KG1 (cell line): ENCODE results near the gene TTC16.

Experiments
- DNase-seq: peaks from one replicate; lab custom pipeline; 2025; lab: John Stamatoyannopoulos, UW

The TTC16 gene

DNA sequence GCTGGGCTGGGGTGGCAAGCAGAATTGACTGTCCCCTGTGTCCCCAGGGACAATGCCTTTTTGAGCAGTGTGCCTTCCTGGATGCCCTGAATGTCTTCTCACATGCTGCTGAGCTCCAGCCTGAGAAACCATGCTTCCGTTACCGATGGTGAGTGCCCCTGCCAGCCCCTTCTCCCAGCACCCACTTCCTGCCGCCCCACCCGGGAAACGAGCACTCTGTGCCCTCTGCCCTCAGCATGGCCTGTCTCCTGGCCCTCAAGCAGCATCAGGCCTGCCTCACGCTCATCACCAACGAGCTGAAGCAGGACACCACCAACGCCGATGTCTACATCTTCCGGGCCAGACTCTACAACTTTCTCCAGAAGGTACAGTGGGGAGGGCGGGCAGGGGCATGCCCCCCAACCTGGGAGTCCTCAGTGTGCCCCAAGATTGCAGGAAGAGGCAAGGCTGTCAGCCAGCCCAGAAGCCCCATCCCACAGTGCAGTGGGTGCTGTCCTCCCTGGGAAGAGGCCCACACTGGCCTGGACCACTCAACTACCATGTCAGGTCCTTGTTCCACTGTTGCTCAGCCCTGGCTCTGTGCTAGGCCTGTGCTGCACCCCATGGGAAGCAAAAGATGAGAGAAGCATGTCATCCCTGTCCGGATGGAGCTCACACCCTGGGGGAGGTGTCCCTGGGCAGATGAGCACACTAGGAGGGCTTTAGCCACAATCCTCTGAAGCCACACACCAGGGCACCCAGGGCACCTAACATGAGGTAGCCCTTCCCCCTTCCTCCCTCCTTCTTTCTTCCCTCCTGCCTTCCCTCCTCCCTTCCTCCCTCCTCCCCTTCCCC lies 4.4 kb downstream of the TTC16 start:
- DNase-seq = no peak

DNA sequence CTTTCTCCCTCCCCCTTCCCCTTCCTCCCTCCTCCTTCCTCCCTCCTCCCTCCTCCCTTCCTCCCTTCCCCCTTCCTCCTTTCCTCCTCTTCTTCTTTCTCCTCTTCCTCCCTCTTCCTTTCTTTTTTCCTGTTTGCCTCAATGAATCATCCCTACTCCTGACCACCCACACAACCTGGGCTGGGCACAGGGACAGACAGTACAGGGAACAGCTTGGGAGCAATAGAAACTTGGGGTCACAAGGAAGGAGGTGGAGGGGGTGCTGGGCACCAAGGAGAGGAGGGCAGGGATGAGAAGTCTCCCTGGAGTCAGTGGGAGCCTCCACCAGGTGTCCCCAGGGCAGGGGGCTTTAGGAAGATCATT lies 5.0 kb downstream of the TTC16 start:
- no peak for DNase-seq

DNA sequence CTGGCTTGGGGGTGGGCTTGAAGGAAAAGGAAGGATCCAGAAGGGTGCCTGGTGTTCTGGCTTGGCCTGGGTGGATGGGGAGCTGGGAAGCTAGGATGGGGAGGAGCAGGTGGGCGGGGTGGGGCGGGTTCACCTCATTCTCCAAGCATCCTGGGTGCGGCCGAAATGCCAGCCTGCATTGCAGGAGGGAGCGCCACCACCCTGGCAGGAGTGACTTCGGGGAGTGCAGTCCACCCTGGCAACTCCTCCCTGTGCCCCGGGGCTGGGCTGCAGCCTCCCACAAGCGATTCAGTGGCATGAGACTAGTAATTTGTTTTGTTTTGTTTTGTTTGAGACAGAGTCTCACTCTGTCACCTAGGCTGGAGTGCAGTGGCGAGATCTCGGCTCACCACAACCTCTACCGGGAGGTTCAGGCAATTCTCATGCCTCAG lies 5.5 kb downstream of the TTC16 start:
- DNase-seq = no peak

DNA sequence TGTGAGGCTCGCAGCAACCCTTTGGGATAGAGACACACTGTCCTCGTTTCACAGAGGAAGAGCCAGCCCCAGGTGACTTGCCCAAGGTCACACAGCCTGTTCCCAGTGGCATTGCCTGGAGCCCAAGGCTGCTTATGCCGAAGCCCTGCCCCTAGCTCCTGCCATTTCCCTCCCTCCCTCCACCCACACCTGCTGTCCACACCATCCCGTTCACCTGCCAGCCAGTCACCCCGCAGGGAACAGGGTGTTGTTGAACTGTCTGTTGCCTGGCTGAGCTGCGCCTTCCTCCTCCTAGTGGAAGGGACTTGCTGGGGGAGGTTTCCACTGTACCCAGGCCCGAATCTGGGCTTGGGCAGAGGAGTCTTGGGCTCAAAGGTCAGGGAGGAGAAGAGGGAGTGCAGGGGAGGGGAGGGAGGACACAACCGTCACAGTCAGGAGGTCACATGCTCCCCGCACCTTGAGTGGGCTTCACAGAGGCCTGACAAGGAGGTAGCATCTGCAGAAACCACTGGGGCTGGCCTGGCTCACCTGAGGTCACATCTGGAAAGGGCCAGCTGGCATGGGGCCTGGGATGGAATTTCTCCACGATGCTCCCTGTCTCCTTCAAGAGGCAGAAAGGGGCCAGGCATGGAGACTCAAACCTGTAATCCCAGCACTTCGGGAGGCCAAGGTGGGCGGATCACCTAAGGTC lies 6.3 kb downstream of the TTC16 start:
- no peak for DNase-seq

DNA sequence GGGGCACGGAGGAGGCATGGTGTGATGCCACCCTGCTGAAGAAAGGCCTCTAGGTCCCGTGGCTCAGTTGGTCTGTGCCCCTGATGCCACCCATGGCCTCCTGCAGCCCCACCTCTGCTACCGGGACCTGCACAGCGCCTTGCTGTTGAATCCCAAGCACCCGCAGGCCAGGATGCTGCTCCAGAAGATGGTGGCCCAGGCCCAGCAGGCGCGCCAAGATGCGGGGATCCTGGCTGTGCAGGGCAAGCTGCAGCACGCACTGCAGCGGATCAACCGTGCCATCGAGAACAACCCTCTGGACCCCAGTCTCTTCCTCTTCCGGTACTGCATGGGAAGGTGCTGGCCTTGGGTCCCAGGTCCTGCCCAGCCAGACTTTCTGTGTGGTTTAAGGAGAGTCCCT lies 7.1 kb downstream of the TTC16 start:
- no peak for DNase-seq

DNA sequence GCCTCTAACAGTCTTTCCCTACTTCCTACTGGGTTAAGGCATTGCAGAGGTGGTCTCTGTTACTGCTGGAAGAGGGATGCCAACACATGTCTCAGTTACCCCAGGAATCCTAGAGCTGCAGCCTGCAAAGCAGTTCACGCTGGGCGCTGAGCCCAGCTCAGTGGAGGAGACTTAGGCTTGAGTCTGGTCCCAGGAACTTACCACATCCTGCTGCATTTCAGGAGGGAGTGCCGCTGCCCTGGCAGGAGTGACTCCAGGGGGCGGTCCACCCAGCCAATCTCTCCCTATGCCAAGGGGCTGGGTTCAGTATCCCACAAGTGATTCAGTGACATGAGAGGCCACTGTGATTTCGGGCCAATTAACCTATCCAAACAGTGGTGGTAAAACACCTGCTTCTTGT lies 7.6 kb downstream of the TTC16 start:
- no peak for DNase-seq

DNA sequence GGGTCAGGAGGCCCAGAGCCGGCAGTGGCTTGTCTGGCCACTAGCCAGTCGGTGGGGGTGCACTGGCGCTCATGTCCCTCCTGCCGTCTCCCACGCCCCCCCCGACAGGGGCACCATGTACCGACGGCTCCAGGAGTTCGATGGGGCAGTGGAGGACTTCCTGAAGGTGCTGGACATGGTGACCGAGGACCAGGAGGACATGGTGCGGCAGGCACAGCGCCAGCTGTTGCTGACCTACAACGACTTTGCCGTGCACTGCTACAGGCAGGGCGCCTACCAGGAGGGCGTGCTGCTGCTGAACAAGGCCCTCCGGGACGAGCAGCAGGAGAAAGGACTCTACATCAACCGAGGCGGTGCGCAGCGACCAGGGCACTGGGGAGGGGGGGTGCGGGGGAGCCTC lies 8.1 kb downstream of the TTC16 start:
- no peak for DNase-seq

DNA sequence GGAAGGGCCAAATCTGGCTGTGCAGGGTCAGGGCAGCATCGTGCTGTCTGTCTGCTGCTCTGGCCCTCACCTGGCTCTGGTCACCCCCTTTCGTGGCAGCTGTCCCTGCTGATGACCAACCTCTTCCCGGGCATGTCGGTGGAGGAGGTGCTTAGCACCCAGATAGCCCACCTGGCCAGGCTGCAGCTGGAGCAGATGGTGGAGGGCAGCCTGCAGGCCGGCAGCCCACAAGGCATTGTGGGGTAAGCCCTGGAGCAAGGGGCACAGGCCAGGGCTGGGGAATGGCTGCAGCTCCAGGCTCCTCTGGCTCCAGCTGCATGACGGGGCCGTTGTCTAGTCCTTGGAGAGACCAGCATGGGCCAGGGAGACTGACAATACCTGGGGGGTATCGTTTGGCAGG lies 11.0 kb downstream of the TTC16 start:
- no peak for DNase-seq

DNA sequence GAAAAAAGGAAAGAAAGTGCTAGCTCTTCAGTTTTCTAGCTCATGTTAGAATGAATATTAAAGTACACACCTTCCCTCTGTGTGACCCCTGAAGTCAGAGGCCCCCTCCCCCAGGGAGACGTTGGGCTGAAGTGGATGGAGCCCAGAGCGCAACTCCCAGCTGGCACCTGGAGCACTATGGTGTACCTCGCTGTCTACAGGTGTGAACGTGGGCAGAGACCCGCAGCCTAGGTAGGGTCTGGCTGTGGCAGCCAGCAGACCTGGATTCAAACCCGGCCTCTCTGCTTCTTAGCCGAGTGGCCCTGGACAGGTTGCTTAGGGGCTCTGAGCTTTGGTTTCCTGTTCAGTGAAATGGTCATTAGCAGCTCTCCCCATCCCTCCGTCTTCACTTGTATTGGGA lies 12.9 kb downstream of the TTC16 start:
- no peak for DNase-seq

DNA sequence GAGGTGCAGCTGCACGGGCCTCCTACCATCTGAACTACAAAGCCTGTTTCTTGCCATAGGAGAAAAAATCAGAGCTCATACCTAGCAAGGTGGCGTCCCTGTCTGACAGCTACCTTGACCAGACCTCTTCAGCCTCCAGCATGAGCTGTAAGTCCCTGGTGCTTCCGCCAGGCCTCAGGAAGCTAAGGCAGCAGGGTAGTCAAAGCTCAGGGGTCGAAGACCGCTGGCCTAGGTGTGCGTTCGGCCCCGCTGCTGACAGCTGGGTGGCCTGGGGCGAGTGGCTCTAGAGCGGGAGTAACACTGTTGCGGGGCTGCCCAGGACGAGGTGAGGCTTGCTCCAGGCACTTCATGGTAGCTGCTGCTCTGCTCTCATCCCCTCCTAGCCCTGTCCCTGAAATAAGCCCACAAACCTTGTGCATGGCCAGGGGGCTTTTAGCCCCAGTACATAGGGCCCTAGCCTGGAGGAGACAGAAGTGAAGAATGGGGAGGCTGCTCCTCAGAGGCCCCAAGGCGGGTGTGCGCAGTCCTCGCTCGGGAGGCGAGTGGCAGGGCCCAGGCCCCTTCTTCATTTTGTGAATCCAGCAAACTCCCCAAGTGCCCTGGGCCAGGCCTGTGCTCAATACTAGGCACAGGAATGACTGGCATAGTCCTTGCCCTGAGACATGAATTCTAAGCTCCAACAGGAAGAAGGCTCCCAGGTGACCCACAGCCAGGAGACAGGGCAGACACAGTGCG lies 13.8 kb downstream of the TTC16 start:
- no peak for DNase-seq

DNA sequence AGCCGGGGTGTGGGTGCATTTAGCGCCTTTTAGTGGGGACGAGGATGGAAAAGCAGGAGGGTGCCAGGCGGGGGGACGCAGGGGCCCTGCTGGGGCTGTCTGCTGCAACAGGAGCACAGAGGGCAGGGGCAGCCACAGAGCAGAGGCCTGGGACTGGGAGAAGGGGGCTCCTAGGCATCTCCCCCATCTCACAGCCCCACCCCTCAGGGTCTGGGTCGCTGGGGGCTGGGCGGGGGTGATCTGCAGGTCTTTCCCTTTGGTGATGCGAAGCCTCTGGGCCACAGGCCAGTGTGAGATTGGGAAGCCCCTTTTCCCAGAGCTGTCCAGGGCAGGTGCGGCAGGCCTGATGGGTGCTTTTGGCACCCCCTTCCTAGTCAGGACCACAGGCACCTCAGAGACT lies 14.4 kb downstream of the TTC16 start:
- no peak for DNase-seq

DNA sequence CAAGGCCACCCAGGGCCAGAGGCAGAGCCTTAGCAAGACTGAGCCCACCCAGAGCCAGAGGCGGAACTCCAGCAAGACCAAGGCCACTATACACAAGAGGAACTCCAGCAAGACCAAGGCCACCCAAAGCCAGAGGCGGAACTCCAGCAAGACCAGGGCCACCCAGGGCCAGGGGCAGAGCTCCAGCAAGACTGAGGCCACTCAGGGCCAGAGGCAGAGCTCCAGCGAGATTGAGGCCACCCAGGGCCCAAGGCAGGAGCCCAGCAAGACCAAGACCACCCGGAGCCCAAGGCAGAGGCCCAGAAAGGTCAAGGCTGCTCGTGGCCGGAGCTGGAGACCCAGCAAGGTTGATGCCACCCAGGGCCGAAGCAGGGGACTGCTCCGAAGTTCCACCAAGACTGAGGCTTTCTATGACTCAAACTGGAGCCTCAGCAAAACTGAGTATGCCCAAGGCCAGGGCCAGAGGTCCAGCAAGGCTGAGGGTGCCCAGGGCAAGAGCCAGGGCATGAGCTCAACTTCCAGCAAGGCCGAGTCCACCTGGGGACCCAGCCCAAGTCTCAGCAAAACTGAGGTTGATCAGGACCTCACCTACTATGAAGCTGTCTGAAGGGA lies 15.0 kb downstream of the TTC16 start:
- no peak for DNase-seq

DNA sequence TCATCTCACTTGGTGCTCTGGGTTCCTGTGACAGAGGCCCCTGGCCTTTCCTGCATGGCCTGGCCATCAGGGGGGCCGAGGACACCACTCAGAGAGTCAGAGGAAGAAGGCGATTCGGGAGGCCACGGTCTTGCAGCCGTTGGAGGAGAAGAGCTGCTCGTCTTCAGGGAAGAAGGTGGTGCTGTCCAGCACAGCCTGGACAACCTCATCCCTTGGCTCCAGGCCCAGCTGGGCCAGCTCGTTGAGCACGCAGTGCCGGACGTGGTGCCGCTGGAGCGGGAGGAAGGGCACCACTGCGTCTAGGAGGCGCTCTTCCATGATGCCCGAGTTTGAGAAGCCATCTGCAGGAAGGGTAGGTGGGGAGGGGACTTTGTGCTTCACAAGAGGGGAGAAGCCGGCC lies 16.1 kb downstream of the TTC16 start:
- no peak for DNase-seq

DNA sequence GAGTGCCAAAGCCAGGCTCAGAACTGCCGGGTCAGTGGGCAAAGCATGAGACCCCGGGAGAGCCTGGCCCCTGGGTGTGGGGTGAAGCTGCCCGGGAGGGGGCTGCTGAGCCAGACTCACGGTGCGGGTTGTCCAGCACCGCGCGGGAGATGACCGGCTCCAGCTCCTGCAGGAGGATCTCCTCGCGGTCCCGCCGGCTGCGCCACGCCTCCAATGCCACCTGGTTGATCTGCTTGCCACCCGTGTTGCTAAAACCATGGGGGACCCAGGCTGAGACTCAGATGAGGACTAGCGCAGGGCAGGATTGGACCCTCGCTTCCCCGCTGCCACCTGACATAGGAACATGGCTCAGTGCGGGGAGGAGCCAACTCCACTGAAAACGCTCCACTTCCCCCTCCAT lies 16.6 kb downstream of the TTC16 start:
- no peak for DNase-seq

DNA sequence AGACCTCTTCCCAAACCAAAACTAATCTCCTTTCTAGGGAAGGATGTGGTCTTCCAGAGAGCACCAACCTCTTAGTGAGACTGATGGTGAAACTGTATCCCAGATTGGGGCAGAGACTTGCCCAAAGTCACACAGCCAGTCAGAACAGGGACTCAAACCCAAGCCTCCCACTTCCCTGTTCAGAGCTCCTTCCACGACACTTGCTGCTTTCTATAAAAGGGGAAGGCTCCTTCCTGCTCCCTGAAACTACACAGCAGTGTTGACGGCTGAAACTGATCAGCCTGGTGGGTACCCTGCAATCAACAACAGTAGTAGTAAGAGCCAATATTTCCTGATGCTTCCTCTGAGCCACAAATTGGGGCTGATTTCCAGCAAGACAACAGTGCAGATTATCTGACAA lies 17.7 kb downstream of the TTC16 start:
- DNase-seq = no peak

DNA sequence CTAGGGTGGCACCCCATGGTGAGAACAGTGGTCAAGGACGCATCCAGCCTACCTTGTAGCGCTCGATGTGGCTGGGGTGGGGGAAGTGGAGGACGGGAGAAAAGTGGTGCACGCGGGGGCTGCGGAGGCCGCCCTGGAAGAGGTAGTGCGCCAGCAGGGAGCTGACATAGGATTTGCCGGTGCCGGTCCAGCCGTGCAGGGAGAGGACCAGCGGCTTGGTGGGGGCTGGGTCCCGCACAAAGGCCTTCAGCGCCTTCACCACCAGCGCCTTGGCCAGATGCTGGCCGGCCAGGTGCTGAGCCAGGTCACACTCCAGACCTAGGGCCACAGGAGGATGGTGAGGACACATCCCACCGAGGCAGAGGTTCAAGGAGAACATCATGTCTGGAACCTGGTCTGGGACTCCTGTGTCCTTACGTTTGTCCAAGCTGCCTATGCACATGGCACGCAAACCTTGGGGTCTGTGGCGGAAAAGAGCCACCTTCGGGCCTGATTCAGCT lies 18.4 kb downstream of the TTC16 start:
- DNase-seq = no peak

DNA sequence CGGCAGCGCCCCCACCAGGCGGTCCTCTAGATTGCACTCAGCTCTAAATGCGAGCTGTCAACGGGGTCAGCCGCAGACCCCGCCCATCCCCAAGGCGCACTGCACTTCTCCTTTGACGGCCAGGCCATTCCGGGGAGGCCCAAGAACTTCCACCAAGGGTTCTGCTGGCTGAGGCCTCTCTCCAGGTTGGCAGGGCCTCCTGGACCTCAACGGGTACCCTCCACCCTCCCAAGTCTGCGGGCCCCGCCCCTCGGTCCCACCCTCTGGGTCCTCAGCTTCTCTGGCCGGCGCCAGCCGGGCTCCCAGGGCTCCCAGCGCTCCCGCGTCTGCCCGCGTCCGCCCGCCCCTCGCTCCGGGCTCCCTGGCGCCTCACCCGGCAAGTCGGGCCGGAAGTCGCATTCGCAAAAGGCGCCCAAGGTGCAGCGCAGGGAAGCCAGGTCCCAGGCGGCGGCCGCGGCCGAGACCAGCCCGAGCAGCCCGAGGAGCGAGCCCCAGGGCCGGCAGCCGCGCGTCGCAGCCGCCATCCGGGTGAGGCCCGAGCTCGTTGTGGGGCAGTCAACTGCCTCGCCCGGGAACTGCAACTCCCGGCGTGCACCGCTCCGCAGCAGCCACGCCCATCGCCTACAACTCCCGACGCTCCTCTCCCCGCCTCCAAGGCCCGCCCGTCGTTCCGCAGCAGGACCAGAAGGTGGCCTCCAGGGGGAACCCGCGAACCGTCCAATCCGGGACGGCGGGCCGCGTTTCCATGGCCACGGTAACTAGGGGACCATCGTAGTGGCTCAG lies 19.1 kb downstream of the TTC16 start, which contains the start of gene TOR2A:
TOR2A (minus strand) TSS at position 548 of the 783 bp plus-strand sequence; CDS start at position 524, 24 bp downstream.
- peak; percentile 84 for DNase-seq

DNA sequence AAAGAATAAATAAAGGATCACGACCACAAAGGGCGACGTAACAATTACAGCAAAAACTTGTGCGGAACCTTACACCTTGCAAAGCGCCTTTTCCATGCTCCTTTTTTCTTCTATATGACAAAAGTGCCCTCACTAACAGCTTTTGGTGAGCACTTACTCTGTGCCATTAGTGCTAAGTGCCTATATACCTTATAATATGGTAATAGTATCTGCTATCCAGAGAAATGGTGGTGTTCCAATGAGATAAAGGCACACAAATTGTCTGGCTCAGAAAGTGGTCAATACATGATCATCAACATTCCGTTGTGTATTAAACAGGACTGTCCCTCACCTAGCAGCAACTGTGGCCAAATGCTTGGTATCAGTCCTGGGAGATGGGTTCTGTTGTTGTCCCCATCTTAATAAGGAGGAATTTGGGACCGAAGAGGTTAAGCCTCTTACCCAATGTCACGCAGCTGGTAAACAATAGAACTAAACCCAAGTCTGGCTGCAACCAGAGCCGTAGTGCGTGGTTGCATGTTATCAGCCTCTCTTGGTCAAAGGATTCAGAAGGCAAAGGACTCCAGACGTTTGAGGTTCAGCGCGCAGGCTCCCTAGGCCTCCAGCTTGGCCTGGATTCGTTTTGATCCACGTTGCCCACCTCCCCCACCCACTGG lies 19.8 kb downstream of the TTC16 start:
- DNase-seq = no peak

DNA sequence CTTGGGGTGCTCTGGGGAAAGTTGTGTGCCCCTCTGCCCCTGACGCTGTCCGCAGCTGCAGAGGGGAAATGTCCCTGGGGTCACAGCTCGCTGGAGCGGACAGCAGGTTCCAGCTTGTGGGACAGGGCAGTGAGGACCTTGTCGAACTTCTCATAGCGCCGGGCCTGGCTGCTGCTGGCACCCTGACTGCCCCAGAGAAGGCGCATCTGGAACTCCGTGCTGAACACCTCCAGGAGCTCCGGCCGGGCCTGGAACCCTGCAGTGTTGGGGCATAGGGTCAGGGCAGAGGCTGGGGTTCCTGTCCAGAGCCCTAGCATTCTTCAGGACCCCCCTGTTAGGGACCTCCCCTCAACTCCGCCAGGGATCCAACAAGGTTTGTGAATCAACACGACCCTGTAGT lies 22.8 kb downstream of the TTC16 start:
- DNase-seq = no peak

DNA sequence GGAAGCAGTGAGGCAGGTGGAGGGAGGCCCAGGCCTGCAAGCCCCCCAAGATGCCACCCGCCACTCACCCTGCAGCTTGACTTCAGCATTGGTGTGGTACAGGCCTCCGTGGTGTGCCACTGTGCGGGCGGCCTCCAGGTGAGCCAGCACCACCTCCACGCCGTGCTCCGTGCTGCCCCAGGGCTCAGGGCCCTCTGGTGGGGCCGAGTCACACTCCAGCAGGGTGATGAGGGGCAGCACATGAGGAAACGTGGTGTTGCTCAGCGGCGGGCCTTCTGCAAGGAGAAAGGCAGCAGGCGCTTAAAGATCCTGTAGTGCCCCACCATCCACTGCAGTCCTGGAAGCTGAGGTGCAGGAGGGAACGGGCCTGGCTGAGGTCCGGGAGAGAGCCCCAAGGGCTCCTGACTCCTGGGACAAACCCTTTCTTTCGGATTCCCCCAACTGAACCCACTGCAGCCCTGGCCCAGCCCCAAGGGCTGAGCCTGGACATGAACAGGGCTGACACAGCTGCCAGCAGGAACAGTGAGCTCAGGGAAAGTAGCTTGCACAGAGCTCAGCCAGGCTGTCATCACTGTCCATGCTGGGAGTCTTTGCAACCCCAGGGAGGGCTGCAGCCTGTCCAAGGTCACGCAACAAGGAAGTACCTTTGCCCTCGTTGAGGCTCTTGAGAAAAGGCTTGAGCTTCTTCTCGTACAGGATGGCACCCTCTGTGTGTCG lies 23.9 kb downstream of the TTC16 start:
- DNase-seq = no peak
